HG03565 (cell line): ENCODE measurements around the gene AHRR.
"Not testable (repeated sequence)": the region's sequence is repeated elsewhere in the genome, so short reads cannot be mapped to it uniquely, and the experiment has no call there.

Source experiments
- ATAC-seq: cut with Tn5 transposase; IDR thresholded peaks from one replicate; pipeline ENCODE4 v1.9.1; 2021; ENCODE audit warnings: mild to moderate bottlenecking, moderate library complexity; ENCODE audit not compliant: unreplicated experiment

AHRR gene

DNA sequence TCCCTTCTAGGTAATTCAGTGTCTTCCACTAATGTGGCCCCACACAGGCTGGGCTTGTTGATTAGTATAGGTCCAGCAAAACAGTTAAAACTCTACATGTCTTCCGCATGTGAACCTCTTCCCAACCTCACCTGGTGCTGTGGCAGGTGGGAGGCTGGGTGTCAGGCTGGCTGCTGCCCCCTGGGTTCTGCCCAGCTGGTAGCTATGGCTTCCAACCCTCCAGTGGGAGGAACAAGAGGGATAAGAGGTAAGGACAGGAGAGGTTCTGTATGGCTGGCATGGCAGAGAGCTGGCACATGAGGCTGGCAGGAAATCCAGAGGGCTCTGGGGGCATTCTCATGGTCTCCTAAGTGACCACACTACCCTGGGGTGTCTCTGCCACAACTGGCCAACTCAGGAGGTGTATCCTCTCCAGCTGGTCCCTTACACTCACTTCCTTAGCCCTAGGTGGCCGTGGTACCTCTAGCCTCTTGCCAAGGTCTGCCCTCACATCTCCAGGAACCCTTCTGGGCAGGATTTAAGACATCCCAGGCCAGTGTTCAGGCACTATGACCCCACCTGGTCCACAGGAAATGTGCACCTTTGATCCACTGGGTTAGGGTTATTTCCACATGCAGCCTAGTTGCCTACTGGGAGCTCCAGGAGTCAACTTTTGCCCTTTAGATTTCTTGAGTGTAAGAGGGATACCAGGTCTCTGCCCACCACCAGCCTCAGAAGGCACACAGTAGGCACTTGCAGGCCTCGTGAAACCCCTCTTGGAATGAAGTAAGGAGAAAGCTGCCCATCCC is 41.7 kb downstream of the AHRR start:
- no peak for ATAC-seq

DNA sequence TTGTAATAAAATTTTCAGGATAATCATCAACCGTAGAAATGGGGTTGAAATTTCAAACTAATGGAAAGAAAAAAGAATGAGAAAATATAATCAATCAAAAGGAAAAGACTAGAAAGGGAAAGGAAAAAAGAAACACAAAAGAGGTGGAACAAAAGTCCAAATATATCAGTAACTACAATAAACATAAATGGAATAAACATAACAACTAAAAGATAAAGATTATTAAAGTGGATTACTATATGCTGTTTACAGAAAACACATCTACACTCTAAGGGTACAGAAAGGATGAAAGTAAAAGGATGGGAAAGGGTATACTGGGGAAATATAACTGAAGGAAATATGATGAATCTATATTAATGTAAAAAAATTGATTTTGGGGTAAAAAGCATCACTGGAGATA is 43.0 kb downstream of the AHRR start:
- ATAC-seq = no peak

DNA sequence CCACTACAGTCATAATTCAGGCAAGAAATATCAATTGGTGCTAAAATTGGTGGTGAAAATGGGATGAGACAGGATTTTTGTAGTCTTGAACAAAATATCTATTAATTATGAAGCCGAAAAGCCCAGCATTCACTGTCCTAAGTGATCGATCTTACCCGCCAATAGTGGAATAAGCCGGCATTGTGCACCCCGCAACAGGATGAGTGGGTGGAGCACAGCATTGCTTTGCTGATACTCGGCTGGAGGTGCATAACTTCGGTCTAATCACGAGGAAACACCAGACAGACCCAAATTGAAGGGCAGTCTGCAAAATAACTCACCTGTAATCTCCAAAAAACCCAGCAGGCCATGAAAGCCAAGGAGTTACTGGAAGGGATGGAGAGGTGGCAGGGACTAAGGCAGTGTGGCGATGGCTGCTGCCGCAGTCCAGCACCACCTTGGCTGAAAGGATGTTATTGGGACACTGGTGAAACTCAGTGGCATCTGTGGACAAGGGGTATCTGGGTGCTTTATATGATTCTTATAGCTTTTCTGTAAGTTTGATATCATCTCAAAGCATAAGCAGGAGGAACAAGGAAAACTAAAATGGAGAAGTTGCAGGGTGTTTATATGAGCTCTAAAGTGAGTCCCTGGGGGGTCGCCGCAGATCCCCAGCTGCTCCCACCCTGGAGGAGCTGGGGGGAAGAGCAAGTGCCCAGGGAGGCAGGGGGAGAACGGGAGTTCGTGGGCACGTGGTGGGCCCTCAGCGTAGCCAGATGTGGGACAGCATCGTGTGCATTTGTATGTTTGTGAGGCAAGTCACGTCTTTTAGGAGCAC is 45.2 kb downstream of the AHRR start:
- ATAC-seq = no peak

GRCh38 chr5:367358-368130 is 46.0 kb downstream of the AHRR start:
- no peak for ATAC-seq

- peak; percentile 45 for ATAC-seq
Observed at GRCh38 chr5:368183-369084, 46.9 kb downstream of the AHRR start.

GRCh38 chr5:369151-369868 is 47.8 kb downstream of the AHRR start:
- ATAC-seq = no peak

- not testable (repeated sequence) for ATAC-seq
Observed at GRCh38 chr5:369869-370236, 48.3 kb downstream of the AHRR start.

DNA sequence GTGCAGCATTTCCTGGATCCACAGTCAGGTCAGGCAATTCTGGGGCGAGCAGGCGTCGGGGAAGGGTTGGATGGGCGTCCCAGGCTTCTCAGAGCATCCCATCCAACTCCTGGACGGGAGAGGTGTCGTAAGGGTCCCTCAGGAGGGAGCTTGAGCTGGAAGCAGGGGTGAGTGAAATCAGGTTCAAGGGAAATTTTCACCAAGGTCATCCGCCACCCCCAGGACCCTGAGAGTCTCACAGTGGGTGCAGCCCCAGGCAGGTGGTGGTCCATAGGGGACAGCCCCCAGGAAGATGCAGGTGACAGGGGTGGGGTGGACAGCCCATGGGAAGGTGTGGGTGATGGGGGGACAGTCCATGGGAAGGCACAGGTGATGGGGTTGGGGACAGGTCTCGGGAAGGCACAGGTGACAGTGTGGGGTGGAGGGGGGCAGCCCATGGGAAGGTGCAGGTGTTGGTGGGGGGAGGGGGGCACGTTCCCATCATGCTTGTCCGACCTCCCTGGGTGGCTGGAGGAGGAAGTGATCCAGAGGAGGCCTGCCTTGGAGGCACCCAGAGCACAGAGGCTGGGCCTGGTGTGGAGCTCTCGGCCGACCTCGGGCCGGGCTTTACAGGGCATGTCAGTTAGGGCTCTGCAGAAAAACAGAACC is 48.9 kb downstream of the AHRR start:
- ATAC-seq = no peak

- no peak for ATAC-seq
Observed at GRCh38 chr5:370959-371810, 49.7 kb downstream of the AHRR start.

DNA sequence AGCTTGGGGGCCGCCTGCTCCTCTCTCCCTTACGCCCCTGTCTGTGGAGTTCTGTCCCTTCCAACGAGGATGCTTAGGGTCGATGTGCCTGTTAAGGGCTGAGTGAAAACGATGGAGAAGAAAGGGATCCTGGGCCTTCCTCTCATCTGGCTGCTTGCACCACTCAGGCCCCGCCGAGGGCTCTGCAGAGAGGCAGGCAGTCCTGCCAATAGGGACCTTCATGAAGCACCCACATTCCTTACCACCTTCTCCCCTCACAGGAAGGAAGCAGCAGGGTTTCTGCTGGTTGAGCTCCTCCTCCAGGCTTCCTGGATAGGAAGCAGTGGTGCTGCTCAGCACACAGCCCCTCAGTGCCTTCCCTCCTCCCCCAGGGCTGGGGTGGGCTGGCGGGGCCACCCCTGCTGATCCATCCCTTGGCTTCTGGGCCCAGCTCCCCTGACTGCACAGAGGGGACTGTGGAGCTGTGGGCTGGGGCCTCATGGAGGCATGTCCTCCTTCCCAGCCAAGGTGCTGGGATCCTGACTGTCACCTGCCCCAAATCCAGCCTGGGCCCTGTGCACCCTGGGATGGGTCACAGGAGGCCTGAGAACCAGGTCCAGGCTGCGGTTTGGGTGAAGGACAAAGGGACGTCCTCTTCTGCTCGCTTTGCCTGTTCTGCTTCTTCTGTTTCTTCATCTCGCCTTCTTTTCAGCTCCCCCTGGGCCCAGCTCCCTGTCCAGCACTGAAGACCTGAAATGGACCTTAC is 50.5 kb downstream of the AHRR start:
- no peak for ATAC-seq

GRCh38 chr5:372556-372995 is 51.1 kb downstream of the AHRR start:
- no peak for ATAC-seq

- ATAC-seq = no peak
Observed at GRCh38 chr5:372996-373709, 51.6 kb downstream of the AHRR start.

- no peak for ATAC-seq
Observed at GRCh38 chr5:373710-374602, 52.4 kb downstream of the AHRR start.

DNA sequence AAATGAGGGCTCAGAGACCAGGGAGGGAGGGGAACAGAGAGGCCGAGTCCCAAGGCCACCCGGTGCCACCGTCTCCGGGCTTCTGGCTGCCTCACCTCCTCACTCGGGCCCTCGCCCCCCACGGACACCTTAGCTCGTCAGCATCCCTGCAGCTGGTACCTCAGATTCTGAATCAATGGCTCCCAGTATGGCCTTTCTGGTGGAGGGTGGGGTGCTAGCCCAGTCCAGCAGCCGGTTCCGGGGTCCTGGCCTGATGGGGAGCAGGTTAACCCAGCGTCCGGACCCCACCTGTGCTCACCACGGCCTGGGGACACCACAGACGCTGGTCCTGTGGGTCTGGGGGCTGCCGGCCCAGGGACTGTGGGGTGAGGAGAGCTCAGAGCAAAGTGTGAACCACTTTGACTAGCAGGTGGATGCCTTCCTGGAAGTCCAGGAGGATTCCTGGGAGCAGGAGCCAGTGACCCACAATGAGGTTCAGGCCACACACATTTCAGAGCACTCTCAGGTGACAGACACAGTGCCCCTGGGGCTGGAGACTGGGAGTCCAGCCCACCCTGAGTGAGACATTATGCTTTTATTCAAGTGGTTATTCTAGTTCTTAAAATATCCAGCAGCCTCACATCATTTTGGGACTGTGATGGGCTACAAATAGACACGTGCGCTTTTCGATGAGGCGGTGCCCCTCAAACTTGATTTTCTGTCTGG is 53.3 kb downstream of the AHRR start:
- ATAC-seq = no peak

DNA sequence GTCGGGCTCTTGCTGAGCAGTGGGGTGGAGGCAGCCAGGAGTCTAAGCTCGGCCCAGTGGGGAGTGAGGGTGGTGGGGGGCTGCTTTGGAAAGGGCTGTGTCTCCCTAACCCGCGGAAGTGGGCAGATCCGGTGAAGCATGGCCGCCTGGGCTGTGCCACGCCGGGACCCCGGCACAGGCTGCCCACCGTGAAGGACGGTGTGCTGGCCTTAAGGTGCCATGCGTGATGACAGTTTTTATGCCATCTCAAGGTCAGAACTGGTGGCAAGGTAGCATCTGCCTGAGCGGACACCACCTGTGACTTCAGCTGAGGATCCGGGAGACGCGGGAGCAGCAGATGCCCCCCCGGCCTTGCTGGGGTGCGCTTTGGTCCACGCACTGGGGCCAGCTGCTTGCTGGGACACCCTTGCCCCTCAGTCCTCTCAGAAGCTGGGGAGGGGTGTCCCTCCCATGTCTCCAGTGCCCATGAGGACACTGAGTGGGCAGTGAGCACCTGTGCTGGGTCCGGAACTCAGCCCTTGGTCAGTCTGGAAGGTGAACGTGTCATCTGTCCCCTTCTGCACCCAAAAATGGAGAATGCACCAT is 53.9 kb downstream of the AHRR start:
- no peak for ATAC-seq
